GM06990 (cell line): ENCODE results near the gene USP13.

Experiments
- DNase-seq: peaks from one replicate; pipeline ENCODE4 v3.0.0-alpha.2; 2011; ENCODE audit not compliant: insufficient read length; ENCODE audit errors: extremely low read depth
- H3K27me3 ChIP-seq: replicated peaks from 2 replicates; pipeline ENCODE4 v1.6.0; 2011; ENCODE audit warnings: low read length; ENCODE audit not compliant: control insufficient read depth, insufficient read depth
- H3K36me3 ChIP-seq: 2 replicates; pipeline ENCODE4 v1.5.1; 2011; ENCODE audit warnings: low read length; ENCODE audit not compliant: control insufficient read depth, insufficient read depth
- H3K4me3 ChIP-seq: replicated peaks from 2 replicates; pipeline ENCODE4 v1.5.1; 2011; ENCODE audit warnings: low read depth, mild to moderate bottlenecking, control low read depth, low read length
- TF ChIP-seq, protein P1 (sequence below): IDR thresholded peaks from 2 replicates; pipeline ENCODE4 v1.5.1; 2011; ENCODE audit warnings: low read length, control low read depth, mild to moderate bottlenecking, inconsistent platforms; ENCODE audit not compliant: insufficient read depth, poor library complexity, severe bottlenecking

USP13 gene

DNA sequence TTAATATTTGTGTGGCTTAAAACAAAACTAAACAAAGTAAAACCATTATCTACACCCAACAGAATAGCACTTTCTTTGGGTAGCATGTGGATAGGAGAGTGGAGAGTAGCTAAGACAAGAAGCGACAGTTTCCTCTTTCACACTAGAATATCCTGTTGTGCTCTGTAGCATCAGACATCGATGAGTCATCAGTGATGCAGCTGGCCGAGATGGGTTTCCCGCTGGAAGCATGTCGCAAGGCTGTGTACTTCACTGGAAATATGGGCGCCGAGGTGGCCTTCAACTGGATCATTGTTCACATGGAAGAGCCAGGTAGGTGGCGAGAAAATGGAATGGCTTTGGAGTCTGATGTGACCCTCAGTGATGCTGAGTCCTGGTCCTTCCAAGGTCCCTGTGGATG, 108.1 kb downstream of the USP13 start:
- H3K27me3 ChIP-seq: no peaks in the 10 kb centered on the region
- H3K36me3 ChIP-seq: no peaks in the 10 kb centered on the region; the same call in none of the 2 replicates
- TF ChIP-seq, protein P1, sequence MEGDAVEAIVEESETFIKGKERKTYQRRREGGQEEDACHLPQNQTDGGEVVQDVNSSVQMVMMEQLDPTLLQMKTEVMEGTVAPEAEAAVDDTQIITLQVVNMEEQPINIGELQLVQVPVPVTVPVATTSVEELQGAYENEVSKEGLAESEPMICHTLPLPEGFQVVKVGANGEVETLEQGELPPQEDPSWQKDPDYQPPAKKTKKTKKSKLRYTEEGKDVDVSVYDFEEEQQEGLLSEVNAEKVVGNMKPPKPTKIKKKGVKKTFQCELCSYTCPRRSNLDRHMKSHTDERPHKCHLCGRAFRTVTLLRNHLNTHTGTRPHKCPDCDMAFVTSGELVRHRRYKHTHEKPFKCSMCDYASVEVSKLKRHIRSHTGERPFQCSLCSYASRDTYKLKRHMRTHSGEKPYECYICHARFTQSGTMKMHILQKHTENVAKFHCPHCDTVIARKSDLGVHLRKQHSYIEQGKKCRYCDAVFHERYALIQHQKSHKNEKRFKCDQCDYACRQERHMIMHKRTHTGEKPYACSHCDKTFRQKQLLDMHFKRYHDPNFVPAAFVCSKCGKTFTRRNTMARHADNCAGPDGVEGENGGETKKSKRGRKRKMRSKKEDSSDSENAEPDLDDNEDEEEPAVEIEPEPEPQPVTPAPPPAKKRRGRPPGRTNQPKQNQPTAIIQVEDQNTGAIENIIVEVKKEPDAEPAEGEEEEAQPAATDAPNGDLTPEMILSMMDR: no peak
- no peak for DNase-seq
- H3K4me3 ChIP-seq: no peak overlapping the region

DNA sequence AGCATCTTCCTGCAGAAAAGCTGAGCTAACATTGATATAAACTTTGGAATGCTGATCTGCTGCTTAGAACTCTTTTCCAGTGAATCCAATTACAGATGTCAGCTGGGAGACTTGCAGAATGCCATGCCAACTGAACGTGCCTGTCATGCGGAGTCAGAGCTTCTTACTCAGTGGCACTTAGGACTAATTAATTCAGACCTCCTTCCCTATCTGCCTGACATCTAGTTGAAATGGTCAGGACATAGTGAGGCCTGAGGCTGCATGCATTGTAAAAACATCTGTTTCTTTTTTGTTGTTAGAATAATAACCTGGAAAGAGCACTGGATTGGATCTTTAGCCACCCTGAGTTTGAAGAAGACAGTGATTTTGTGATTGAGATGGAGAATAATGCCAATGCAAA, 112.6 kb downstream of the USP13 start:
- H3K4me3 ChIP-seq: no peak overlapping the region
- DNase-seq: no peak
- no peaks in the 10 kb centered on the region for H3K27me3 ChIP-seq
- H3K36me3 ChIP-seq: peaks cover 1% of the 10 kb centered on the region
- TF ChIP-seq, protein P1: no peak

DNA sequence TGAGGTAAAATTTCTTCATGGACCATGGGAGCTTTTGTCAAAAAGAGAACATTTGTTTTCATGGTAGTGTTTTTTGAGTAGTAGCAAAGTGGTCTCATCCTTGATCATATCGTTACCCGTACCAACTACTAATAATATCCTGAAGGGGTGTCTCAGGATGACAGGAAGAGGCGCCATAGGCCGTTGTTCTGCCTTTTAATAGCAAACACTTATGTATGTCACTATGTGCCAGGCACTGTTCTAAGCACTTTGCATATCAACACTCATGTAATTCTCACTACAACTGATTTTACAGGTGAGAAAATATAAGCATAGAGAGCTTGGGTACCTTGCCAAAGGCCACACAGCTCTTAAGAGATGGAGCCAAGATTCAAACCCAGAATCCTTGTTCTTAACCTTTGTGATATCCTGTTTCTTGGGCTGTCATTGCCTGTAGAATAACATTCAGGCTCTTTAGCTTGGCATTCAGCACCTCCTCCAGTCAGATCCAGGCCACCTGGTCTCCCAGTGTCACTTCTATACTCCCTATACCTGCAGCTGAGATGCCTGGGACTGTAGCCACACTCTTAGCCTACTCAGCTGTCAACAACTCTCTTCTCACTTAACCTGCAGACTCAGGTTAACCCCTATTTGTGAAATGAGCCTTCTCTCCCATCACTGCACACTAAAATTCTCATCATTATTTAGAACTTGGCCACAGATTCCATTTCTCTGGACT, 113.7 kb downstream of the USP13 start:
- H3K27me3 ChIP-seq: no peaks in the 10 kb centered on the region
- TF ChIP-seq, protein P1: no peak
- no peak for DNase-seq
- H3K36me3 ChIP-seq: peaks cover 1% of the 10 kb centered on the region
- H3K4me3 ChIP-seq: no peak overlapping the region

DNA sequence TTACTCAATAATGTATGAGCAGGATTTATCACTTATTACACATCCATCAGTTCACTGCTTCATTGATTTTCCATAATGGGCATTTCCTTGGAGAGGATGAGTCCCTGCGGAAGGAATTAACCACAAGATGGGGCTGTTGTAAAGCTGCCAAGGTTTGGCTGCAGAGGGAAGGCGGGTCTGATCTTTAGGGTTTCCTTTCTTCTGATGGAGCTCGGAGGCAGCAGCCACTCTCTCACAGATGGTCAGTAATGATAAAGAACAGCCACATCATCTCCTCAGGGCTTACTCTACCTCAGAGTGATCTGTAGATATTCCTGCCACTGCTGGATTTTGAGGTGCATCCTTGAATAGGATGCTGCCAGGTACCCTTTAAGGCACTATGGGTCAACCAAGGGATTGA, 115.2 kb downstream of the USP13 start:
- DNase-seq: no peak
- H3K4me3 ChIP-seq: no peak overlapping the region
- TF ChIP-seq, protein P1: peak; percentile 23
- H3K27me3 ChIP-seq: no peaks in the 10 kb centered on the region
- peaks cover 4% of the 10 kb centered on the region for H3K36me3 ChIP-seq

DNA sequence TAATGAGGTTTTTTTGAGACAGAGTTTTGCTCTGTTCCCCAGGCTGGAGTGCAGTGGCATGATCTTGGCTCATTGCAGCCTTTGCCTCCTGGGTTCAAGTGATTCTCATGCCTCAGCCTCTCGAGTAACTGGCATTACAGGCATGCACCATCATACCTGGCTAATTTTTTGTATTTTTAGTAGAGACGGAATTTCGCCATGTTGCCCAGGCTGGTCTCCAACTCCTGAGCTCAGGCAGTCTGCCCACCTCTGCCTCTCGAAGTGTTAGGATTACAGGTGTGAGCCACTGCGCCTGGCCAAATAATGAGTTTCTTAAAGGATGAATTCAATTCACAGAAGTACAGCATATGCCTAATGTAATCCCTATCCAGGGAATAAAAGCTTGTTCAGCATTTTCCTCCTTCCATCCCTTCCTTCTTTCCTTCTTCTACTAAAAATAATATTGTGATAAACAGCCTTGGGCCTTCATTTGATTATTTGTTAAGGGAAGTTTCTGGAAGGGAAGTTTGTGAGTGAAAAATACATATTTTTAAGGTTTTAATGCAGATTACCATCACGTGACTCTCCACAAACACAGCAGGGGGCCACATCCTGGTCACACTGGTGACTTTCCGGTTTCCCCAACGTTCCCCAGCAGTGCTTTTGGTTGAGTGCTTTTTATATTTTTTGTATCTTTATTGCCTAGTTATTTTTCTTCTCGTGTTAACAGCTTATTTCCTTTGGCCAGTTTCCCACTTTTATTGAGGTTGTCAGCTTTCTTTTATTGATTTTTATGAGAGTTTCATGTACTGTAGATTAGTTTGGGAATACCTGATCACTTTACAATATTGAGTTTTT, 116.8 kb downstream of the USP13 start:
- TF ChIP-seq, protein P1: no peak
- H3K36me3 ChIP-seq: peaks cover 4% of the 10 kb centered on the region
- DNase-seq: no peak
- no peak overlapping the region for H3K4me3 ChIP-seq
- no peaks in the 10 kb centered on the region for H3K27me3 ChIP-seq
